ENCODE results near the gene ARHGEF2.

DNA sequence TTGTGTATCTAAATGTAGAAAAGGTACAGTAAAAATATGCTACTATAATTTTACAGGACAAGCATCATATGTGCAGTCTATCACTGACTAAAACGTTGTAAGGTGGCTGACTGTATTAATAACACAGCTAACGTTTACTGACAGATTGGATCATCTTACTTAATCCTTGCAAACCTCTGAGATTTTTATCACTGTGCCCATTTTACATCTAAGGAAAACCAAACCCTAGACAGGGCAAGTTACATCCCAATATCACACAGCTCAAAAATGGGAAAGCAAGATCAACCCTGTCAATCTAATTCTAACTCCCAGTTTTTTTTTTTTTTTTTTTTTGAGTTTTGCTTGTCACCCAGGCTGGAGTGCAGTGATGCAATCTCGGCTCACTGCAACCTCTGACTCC is 59.7 kb downstream of the ARHGEF2 start:
- TF ChIP-seq CTCF (IDR thresholded peaks at IDR 0.05) (no peak), POLR2A (IDR thresholded peaks at IDR 0.05) (no peak)

Data from thyroid gland (tissue), 4 donors.